H1 (cell line): ENCODE measurements around the gene CUX1. TPM values are rescaled to one million over a fixed set of nuclear protein-coding genes. Genes with fewer than 3 reads are reported as not detected.
A peak's percentile ranks its signal among the peaks of the same experiment; 100 is the strongest.

Experiments
- CTCF ChIA-PET: fragments of 300-600 bp; sonication (Branson Sonifier 250); formaldehyde crosslinking; loops from one replicate; lab custom pipeline; 2021; ENCODE audit not compliant: partially characterized antibody; lab: Charles Lee
- POLR2A ChIA-PET: fragments of 300-600 bp; sonication (Branson Sonifier 250); formaldehyde crosslinking; loops from one replicate; lab custom pipeline; 2021; ENCODE audit warnings: inconsistent platforms; ENCODE audit not compliant: partially characterized antibody; lab: Charles Lee
- DNase-seq, 2 experiments: peaks; one replicate each; pipeline versions ENCODE4 v3.0.0 to v3.0.0-alpha.2; 2010 to 2022; ENCODE audit warnings: low spot score in 2 of 2, low read depth in 1 of 2, mixed read lengths in 1 of 2
- FAIRE-seq: peaks from 2 replicates; lab custom pipeline; 2011; peaks lifted over from hg19 to GRCh38; lab: Jason Lieb, UNC
- H2AFZ ChIP-seq: 2 replicates; pipeline ENCODE4 v1.8.1; 2012; ENCODE audit warnings: low read length, inconsistent platforms
- H2AK5ac ChIP-seq: 2 replicates; pipeline ENCODE4 v1.6.1; 2013; ENCODE audit warnings: low read depth, low read length
- H2BK120ac ChIP-seq: replicated peaks from 2 replicates; pipeline ENCODE3; 2013; ENCODE audit warnings: low read depth, low read length, inconsistent platforms
- H2BK12ac ChIP-seq: 2 replicates; pipeline ENCODE4 v1.6.1; 2013; ENCODE audit warnings: low read depth, low read length
- H2BK15ac ChIP-seq: 2 replicates; pipeline ENCODE4 v1.6.1; 2013; ENCODE audit warnings: low read length
- H2BK20ac ChIP-seq: 2 replicates; pipeline ENCODE4 v1.6.1; 2013; ENCODE audit warnings: low read length
- H2BK5ac ChIP-seq: 2 replicates; pipeline ENCODE4 v1.6.1; 2013; ENCODE audit warnings: low read depth, low read length
- H3K14ac ChIP-seq: 2 replicates; pipeline ENCODE4 v1.6.1; 2013; ENCODE audit warnings: inconsistent platforms; ENCODE audit not compliant: insufficient read length
- H3K18ac ChIP-seq: 2 replicates; pipeline ENCODE4 v1.6.1; 2013; ENCODE audit warnings: low read length; ENCODE audit errors: extremely low read depth
- H3K23ac ChIP-seq: 2 replicates; pipeline ENCODE4 v1.6.1; 2013; ENCODE audit warnings: inconsistent platforms; ENCODE audit not compliant: insufficient read length
- H3K23me2 ChIP-seq: 2 replicates; pipeline ENCODE4 v1.6.1; 2013; ENCODE audit warnings: low read depth, low read length
- H3K27ac ChIP-seq: 2 replicates; pipeline ENCODE4 v1.6.1; 2011; ENCODE audit warnings: low read depth, low read length, inconsistent platforms
- H3K27me3 ChIP-seq, 4 experiments: replicated peaks in 1 of 4; 1 replicate in 1 of 4; 2 replicates in 3 of 4; pipeline versions ENCODE4 v1.6.1 to v1.8.1; 2011 to 2013; ENCODE audit warnings: low read length in 3 of 4, mild to moderate bottlenecking in 3 of 4, inconsistent platforms in 2 of 4, mixed read lengths in 2 of 4, moderate library complexity in 1 of 4; ENCODE audit not compliant: control insufficient read depth in 3 of 4, insufficient read depth in 3 of 4; ENCODE audit errors: extremely low read depth in 1 of 4
- H3K36me3 ChIP-seq, 4 experiments: 2 replicates each; pipeline versions ENCODE4 v1.6.1 to v1.8.1; 2011 to 2013; ENCODE audit warnings: mild to moderate bottlenecking in 4 of 4, low read length in 3 of 4, moderate library complexity in 2 of 4, control low read depth in 1 of 4, inconsistent platforms in 1 of 4; ENCODE audit not compliant: insufficient read depth in 4 of 4, control insufficient read depth in 2 of 4
- H3K4ac ChIP-seq: replicated peaks from 2 replicates; pipeline ENCODE3; 2013; ENCODE audit warnings: low read length, low read depth, mixed read lengths, inconsistent platforms; ENCODE audit not compliant: insufficient read length
- H3K4me1 ChIP-seq, 4 experiments: replicated peaks in 1 of 4; 1 replicate in 1 of 4; 2 replicates in 3 of 4; pipeline versions ENCODE4 v1.6.1 to v1.8.1; 2011 to 2013; ENCODE audit warnings: low read length in 3 of 4, inconsistent platforms in 2 of 4, mixed read lengths in 1 of 4; ENCODE audit not compliant: insufficient read depth in 4 of 4, control insufficient read depth in 3 of 4
- H3K4me2 ChIP-seq, 2 experiments: 2 replicates each; pipeline versions ENCODE4 v1.6.1 to v1.8.1; 2011 to 2013; ENCODE audit warnings: low read depth in 2 of 2, low read length in 2 of 2, control low read depth in 1 of 2, inconsistent platforms in 1 of 2, mild to moderate bottlenecking in 1 of 2; ENCODE audit not compliant: insufficient read depth in 1 of 2
- H3K4me3 ChIP-seq, 4 experiments: fragments of 200-600, 300-600 bp in 1 of 4; sonication (generic), shearing (Covaris generic), sonication (Bioruptor Twin) in 1 of 4; 2 replicates each; pipeline versions ENCODE4 v1.5.1 to v1.8.1; 2011 to 2016; ENCODE audit warnings: low read length in 4 of 4, low read depth in 3 of 4, control low read depth in 2 of 4, inconsistent platforms in 2 of 4, mild to moderate bottlenecking in 2 of 4, mixed read lengths in 1 of 4, moderate library complexity in 1 of 4; ENCODE audit not compliant: insufficient read depth in 2 of 4; ENCODE audit errors: extremely low read depth in 1 of 4
- H3K56ac ChIP-seq: replicated peaks from 2 replicates; pipeline ENCODE3; 2013; ENCODE audit warnings: low read depth, mild to moderate bottlenecking, mixed read lengths, low read length, inconsistent platforms; ENCODE audit not compliant: insufficient read length
- H3K79me1 ChIP-seq: 2 replicates; pipeline ENCODE4 v1.6.1; 2013; ENCODE audit warnings: low read depth, low read length, control low read depth
- H3K79me2 ChIP-seq, 2 experiments: 2 replicates each; pipeline versions ENCODE4 v1.6.1 to v1.8.1; 2012 to 2013; ENCODE audit warnings: low read length in 2 of 2, mild to moderate bottlenecking in 2 of 2, inconsistent platforms in 1 of 2; ENCODE audit not compliant: insufficient read depth in 2 of 2, control insufficient read depth in 1 of 2
- H3K9ac ChIP-seq, 4 experiments: replicated peaks in 1 of 4; 1 replicate in 1 of 4; 2 replicates in 3 of 4; pipeline versions ENCODE4 v1.6.1 to v1.8.1; 2011 to 2013; ENCODE audit warnings: low read depth in 3 of 4, low read length in 3 of 4, control low read depth in 2 of 4, mild to moderate bottlenecking in 2 of 4, moderate library complexity in 2 of 4, inconsistent platforms in 1 of 4; ENCODE audit errors: extremely low read depth in 1 of 4
- H3K9me3 ChIP-seq, 2 experiments: 2 replicates each; pipeline versions ENCODE4 v1.6.1 to v1.8.1; 2012 to 2013; ENCODE audit warnings: mild to moderate bottlenecking in 2 of 2, moderate library complexity in 2 of 2, control low read depth in 1 of 2, inconsistent platforms in 1 of 2, low read depth in 1 of 2, low read length in 1 of 2, mixed read lengths in 1 of 2; ENCODE audit not compliant: insufficient read depth in 2 of 2
- H4K20me1 ChIP-seq, 2 experiments: replicated peaks in 1 of 2; 2 replicates each; pipeline versions ENCODE3 to v1.8.1; 2011 to 2013; ENCODE audit warnings: inconsistent platforms in 2 of 2, low read length in 2 of 2, mild to moderate bottlenecking in 1 of 2; ENCODE audit not compliant: insufficient read depth in 2 of 2, control insufficient read depth in 1 of 2
- H4K5ac ChIP-seq: 2 replicates; pipeline ENCODE4 v1.6.1; 2013; ENCODE audit warnings: low read length, low read depth, mixed read lengths, inconsistent platforms; ENCODE audit not compliant: insufficient read length
- H4K8ac ChIP-seq: 2 replicates; pipeline ENCODE4 v1.8.0; 2013; ENCODE audit warnings: mild to moderate bottlenecking, moderate library complexity, low read length, inconsistent platforms; ENCODE audit not compliant: insufficient read depth; ENCODE audit errors: extremely low read depth
- H4K91ac ChIP-seq: replicated peaks from 2 replicates; pipeline ENCODE3; 2013; ENCODE audit warnings: low read length, mixed read lengths, inconsistent platforms; ENCODE audit not compliant: insufficient read length
- ASH2L ChIP-seq: fragments of 200-600, 300-600 bp; sonication (generic); IDR thresholded peaks from one replicate; pipeline ENCODE4 v1.7.1; 2017; ENCODE audit warnings: low read length
- ATF3 ChIP-seq: IDR thresholded peaks from 2 replicates; pipeline ENCODE4 v1.6.1; 2011; ENCODE audit warnings: low read depth, mild to moderate bottlenecking, low read length; ENCODE audit not compliant: insufficient read depth
- E2F6 ChIP-seq: IDR thresholded peaks from 2 replicates; pipeline ENCODE4 v1.6.1; 2012; ENCODE audit warnings: inconsistent platforms
- POLR2AphosphoS5 ChIP-seq: IDR thresholded peaks from 2 replicates; pipeline ENCODE4 v1.6.1; 2011; ENCODE audit warnings: low read depth, low read length
- SIN3A ChIP-seq, 2 experiments: IDR thresholded peaks in 1 of 2; conservative IDR thresholded peaks in 1 of 2; 2 replicates each; pipeline ENCODE4 v1.6.1; 2011 to 2012; ENCODE audit warnings: low read length in 2 of 2, improper control_type of control experiment in 1 of 2, low read depth in 1 of 2, mild to moderate bottlenecking in 1 of 2
- TCF12 ChIP-seq: IDR thresholded peaks from 2 replicates; pipeline ENCODE4 v1.6.1; 2011; ENCODE audit warnings: low read depth, mild to moderate bottlenecking, low read length
- TEAD4 ChIP-seq: IDR thresholded peaks from 2 replicates; pipeline ENCODE4 v1.6.1; 2012; ENCODE audit warnings: low read depth, low read length, inconsistent platforms, mixed read lengths
- WGBS, 2 experiments: shearing (Covaris generic) in 1 of 2; methylation state at CpG; one replicate each; pipeline versions ENCODE4 v1.1.6 to v1.1.7; 2013 to 2015; ENCODE audit warnings: low lambda C conversion rate in 2 of 2, mixed read lengths in 2 of 2, inconsistent platforms in 1 of 2, low coverage in 1 of 2, missing lambda C conversion rate in 1 of 2; ENCODE audit not compliant: insufficient replicate concordance in 2 of 2, insufficient coverage in 1 of 2, insufficient read length in 1 of 2; ENCODE audit errors: extremely low coverage in 1 of 2, missing lambda C conversion rate in 1 of 2; 5-methylcytosine and 5-hydroxymethylcytosine counted together
- polyA plus RNA-seq, 7 experiments: library from polyadenylated mRNA; depleted of rRNA in 3 of 7; stranded (reverse) in 5 of 7; unstranded in 2 of 7; fragments of >200 nt in 5 of 7; fragments of 200-250 nt in 2 of 7; gene quantifications; 1 replicate in 5 of 7; 2 replicates in 1 of 7; 4 replicates in 1 of 7; pipeline versions ENCODE4 v1.2.1 to v1.2.3, GENCODE V29; 2011 to 2013; ENCODE audit warnings: missing spikeins in 2 of 7, mixed read lengths in 2 of 7
- total RNA-seq: library from RNA; stranded (reverse); fragmentation: NEBNext Ultra II Directional; extraction: Animal tissue kit (Norgen Biotek cat#: 25700); gene quantifications from 2 replicates; pipeline ENCODE4 v1.2.1, GENCODE V29; 2021
- TF ChIP-seq, protein P1 (sequence below): IDR thresholded peaks from 2 replicates; pipeline ENCODE4 v1.6.1; 2012; ENCODE audit warnings: inconsistent platforms

Gene CUX1
- total and polyA plus RNA-seq, 2 of the 8 experiments (the other 6 are each of a cell fraction or from before 2014, with no cell fraction given) = 21.6 to 65.9 TPM

GRCh38 chr7:102111061-102112041, 293.9 kb downstream of the CUX1 start:
- Histone ChIP-seq H3K36me3 (peaks cover 0 to 26% (median 10%) of the 10 kb centered on the region in 4 experiments; a peak in 6 of 8 replicates), H3K4ac (no peak overlapping the region), H2AK5ac (peak overlapping the region; percentile 18; the same call in 1 of the 2 replicates), H2BK5ac (peak overlapping the region; percentile 84), H3K4me1 (peaks cover 0 to 7% (median 4%) of the 10 kb centered on the region in 4 experiments; a peak in 4 of 7 replicates), H2BK20ac (no peak overlapping the region; the same call in 1 of the 2 replicates), H3K27me3 (no peaks in the 10 kb centered on the region), H4K5ac (no peak overlapping the region), H2BK120ac (no peak overlapping the region), H3K79me1 (no peaks in the 10 kb centered on the region), H4K8ac (peak overlapping the region; percentile 31; the same call in 1 of the 2 replicates), H3K23me2 (no peaks in the 10 kb centered on the region), H3K4me2 (peak overlapping the region; percentile 45 to 61), H4K20me1 (peaks cover 0 to 3% of the 10 kb centered on the region in 2 experiments), H3K23ac (no peak overlapping the region), H3K27ac (peak overlapping the region; percentile 52; the same call in 1 of the 2 replicates), H3K56ac (no peak overlapping the region), H3K14ac (no peak overlapping the region), H3K79me2 (no peaks in the 10 kb centered on the region), H4K91ac (no peak overlapping the region), H3K18ac (peak overlapping the region; percentile 10; the same call in 1 of the 2 replicates), H2AFZ (no peak overlapping the region), H2BK12ac (peak overlapping the region; percentile 78), H3K4me3 (peak overlapping the region in 3 of 4 experiments; percentile 7 to 48 (median 7); a peak in 4 of 8 replicates), H2BK15ac (no peak overlapping the region), H3K9me3 (no peaks in the 10 kb centered on the region), H3K9ac (peak overlapping the region in 1 of 4 experiments; percentile 7; a peak in 1 of 7 replicates)
- TF ChIP-seq ATF3 (no peak), POLR2AphosphoS5 (no peak; the same call in 1 of the 2 replicates), SIN3A (conservative IDR thresholded peaks at IDR 0.05 in 1 of 2, IDR thresholded peaks at IDR 0.05 in 1 of 2; ENCODE audit: low read depth in 1 of 2, low read length in 2 of 2) (0 out of 4 replicates have a peak, but pooled peaks of 1 of the 2 experiments have one; percentile 39), TEAD4 (peak; percentile 65; the same call in 1 of the 2 replicates), TCF12 (peak; percentile 15; the same call in 1 of the 2 replicates), ASH2L (peak; percentile 38), E2F6 (peak; percentile 49; the same call in 1 of the 2 replicates)
- TF ChIP-seq, protein P1, sequence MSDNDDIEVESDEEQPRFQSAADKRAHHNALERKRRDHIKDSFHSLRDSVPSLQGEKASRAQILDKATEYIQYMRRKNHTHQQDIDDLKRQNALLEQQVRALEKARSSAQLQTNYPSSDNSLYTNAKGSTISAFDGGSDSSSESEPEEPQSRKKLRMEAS = peak; percentile 83
- ChIA-PET CTCF (interaction anchor here (0.7 to 0.8 kb wide), 2 partner anchors 125 to 328 kb away, joined by 3 read pairs; no protein-coding TSS in a partner anchor), POLR2A (interaction anchor here (0.6 to 1.3 kb wide), 3 partner anchors 11 to 205 kb away, joined by 3 read pairs; no protein-coding TSS in a partner anchor)
- DNase-seq (no peak), FAIRE-seq (no peak)
- 56% methylated on average over 36 of the region's 36 CpGs; no CpG with 5 or more reads in 1 of the 2 experiments for WGBS, 2 experiments
